ENCODE measurements around the gene LDB1.

LDB1 gene, protein sequence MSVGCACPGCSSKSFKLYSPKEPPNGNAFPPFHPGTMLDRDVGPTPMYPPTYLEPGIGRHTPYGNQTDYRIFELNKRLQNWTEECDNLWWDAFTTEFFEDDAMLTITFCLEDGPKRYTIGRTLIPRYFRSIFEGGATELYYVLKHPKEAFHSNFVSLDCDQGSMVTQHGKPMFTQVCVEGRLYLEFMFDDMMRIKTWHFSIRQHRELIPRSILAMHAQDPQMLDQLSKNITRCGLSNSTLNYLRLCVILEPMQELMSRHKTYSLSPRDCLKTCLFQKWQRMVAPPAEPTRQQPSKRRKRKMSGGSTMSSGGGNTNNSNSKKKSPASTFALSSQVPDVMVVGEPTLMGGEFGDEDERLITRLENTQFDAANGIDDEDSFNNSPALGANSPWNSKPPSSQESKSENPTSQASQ

DNA sequence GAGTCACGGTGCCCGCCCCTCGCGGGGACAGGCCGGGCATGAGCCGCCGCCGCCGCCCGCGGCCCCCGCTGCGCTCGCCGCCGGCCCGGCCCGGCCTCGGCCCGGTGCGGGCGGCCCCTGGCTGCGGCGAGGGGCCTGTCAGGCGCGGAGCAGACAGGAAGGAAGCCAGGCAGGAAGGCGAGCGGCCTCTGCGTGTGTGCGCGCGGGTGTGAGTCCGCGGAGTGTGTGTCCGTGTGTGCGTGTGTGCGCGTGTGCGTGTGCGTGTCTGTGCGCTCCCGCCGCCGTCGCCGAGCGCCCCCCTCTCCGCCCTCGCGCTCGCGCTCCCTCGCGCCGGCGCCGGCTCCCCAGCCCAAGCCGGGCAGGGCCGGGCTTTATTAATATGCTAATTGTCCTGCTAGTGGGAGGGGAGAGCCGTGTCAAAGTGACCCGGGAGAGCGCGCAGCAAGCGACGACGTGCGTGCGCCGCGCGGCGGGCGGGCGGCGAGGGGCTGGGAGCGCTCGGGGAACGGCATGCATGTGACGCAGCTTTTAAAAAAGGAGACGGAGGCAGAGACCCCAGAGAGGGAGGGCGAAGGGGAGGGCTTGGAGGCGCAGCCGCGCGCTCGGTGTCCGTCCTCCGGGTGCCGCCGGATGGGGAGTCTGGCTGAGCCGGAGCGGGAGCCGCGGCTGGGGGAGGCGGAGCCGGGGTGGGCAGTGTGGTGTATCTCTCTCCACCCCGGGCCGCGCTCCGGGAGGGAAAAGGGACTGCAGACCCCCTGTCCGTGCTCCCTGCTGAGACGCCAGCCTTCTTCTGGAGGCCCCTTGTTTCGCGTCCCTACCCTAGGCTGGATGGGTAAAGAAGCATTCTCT, at the start of gene LDB1:
Gene LDB1, minus strand, starts transcription at position 227 of the 849 bp plus-strand sequence. CDS start 258 bp downstream, outside the sequence.
- no peaks in the 10 kb centered on the region for H3K36me3 ChIP-seq (ENCODE audit: control insufficient read depth, insufficient read depth, low read length, severe bottlenecking)
- peak; percentile 85 for DNase-seq (ENCODE audit: low read depth)

DNA sequence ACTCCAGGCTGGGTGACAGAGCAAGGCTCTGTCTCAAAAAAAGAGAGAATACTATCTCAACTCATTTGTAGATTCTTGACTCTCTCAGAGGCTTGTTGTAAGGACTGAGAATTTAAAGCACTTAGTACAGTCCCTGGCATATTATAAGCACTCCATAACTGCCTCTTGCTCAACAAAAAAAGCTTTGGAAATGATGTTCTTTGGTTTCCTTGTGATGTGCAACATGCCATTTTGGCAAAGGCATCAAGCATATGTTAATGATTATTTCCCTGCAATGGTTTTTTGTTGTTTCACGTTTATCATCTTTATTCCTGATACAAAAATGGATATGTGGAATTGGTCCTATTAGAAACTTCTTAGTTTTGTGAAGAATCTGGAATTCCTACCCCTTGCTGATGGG, 47.7 kb upstream of the LDB1 start:
- Histone ChIP-seq H3K36me3 (ENCODE audit: control insufficient read depth, insufficient read depth, low read length, severe bottlenecking) (peaks cover 14% of the 10 kb centered on the region), H3K27me3 (replicated peaks; ENCODE audit: control insufficient read depth, insufficient read depth, low read length) (no peaks in the 10 kb centered on the region), H3K4me1 (ENCODE audit: control insufficient read depth, insufficient read depth, low read length) (peaks cover 14% of the 10 kb centered on the region), H3K9ac (ENCODE audit: low read length) (no peak overlapping the region), H3K9me3 (ENCODE audit: control insufficient read depth, low read length) (no peaks in the 10 kb centered on the region), H3K4me3 (ENCODE audit: low read length) (no peak overlapping the region)
- DNase-seq (ENCODE audit: low read depth), result peak; percentile 79

More for the DNA sequence above, at the start of gene LDB1:
- Histone ChIP-seq H3K4me3 (ENCODE audit: low read length) (peak within 1 kb of the TSS; percentile 91), H3K4me1 (ENCODE audit: control insufficient read depth, insufficient read depth, low read length) (peaks cover 52% of the 10 kb centered on the region), H3K27me3 (replicated peaks; ENCODE audit: control insufficient read depth, insufficient read depth, low read length) (no peaks in the 10 kb centered on the region), H3K9ac (ENCODE audit: low read length) (peak within 1 kb of the TSS; percentile 98), H3K9me3 (ENCODE audit: control insufficient read depth, low read length) (no peaks in the 10 kb centered on the region)

DNA sequence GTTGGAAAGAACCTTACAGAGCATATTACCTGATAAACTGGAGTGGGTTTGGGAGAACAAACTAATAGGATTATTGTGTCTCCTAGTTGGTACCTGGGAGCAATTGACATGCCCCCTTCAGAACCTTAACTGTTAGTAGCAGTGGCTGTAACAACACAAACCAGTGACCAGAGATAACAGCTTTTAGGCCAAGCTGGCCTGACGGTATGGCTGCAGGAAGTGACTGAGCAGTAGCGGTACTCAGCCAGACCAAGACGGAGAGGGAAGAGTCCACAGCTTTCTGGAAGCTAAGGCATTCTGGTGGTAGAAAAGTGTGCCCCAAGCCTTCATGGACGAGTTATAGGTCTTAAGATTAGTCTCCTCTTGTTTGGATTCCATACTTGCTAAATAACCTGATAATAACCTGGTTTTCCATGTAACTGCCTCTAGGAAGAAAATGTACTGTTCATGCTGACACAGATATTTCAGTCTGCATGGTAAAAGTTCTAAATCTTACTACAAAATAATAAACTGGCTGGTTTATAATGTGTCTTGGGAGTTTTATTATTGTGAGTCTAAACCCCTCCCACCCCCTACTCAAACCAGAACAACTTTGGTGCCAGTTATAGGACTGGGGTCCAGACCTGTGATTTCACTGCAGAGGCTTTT, 43.3 kb upstream of the LDB1 start:
- H3K9me3 ChIP-seq (ENCODE audit: control insufficient read depth, low read length), result no peaks in the 10 kb centered on the region
- no peak overlapping the region for H3K9ac ChIP-seq (ENCODE audit: low read length)
- H3K27me3 ChIP-seq (replicated peaks; ENCODE audit: control insufficient read depth, insufficient read depth, low read length), result no peaks in the 10 kb centered on the region
- no peak overlapping the region for H3K4me3 ChIP-seq (ENCODE audit: low read length)
- peaks cover 58% of the 10 kb centered on the region for H3K36me3 ChIP-seq (ENCODE audit: control insufficient read depth, insufficient read depth, low read length, severe bottlenecking)
- no peak for DNase-seq (ENCODE audit: low read depth)
- peaks cover 17% of the 10 kb centered on the region for H3K4me1 ChIP-seq (ENCODE audit: control insufficient read depth, insufficient read depth, low read length)

DNA sequence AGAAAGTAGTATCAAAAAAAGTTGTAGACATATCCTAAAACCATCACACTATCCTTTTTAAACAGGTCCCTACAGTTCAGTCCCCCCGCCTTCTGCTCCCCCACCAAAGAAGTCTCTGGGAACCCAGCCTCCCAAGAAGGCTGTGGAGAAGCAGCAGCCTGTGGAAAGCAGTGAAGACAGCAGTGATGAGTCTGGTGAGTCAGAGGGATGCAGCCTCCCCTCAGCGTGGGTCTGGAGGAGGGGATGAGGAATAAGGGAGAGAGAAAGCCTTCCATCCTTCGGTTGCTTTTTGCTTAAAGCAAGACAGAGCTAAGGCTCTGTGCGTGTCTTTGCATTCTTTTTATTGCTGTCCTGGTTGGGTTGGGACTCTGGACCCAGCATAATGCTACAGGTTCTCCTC, 39.7 kb upstream of the LDB1 start:
- Histone ChIP-seq H3K27me3 (replicated peaks; ENCODE audit: control insufficient read depth, insufficient read depth, low read length) (no peaks in the 10 kb centered on the region), H3K4me1 (ENCODE audit: control insufficient read depth, insufficient read depth, low read length) (peaks cover 8% of the 10 kb centered on the region), H3K36me3 (ENCODE audit: control insufficient read depth, insufficient read depth, low read length, severe bottlenecking) (peaks cover 91% of the 10 kb centered on the region), H3K4me3 (ENCODE audit: low read length) (no peak overlapping the region), H3K9ac (ENCODE audit: low read length) (peak overlapping the region; percentile 7), H3K9me3 (ENCODE audit: control insufficient read depth, low read length) (no peaks in the 10 kb centered on the region)
- DNase-seq (ENCODE audit: low read depth), result no peak

DNA sequence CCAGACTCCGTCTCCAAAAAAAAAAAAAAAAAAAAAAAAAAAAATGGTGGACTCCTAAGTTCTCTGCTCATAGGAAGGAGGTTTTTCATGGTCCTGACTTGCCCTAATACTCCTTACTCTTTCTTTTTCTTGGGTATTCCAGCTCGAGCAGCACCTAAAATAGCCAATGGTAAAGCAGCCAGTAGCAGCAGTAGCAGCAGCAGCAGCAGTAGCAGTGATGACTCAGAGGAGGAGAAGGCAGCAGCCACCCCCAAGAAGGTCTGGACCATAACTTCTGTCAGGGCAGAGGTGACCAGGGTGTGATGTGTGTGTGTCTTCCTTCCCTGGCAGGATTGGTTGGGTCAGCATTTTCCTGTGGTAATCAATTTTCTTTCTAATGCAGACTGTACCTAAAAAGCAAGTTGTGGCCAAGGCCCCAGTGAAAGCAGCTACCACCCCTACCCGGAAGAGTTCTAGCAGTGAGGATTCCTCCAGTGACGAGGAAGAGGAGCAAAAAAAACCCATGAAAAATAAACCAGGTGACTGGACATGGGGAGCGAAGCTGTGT, 39.0 kb upstream of the LDB1 start:
- Histone ChIP-seq H3K36me3 (ENCODE audit: control insufficient read depth, insufficient read depth, low read length, severe bottlenecking) (peaks cover 94% of the 10 kb centered on the region), H3K4me1 (ENCODE audit: control insufficient read depth, insufficient read depth, low read length) (peaks cover 14% of the 10 kb centered on the region), H3K9ac (ENCODE audit: low read length) (peak overlapping the region; percentile 7), H3K27me3 (replicated peaks; ENCODE audit: control insufficient read depth, insufficient read depth, low read length) (no peaks in the 10 kb centered on the region), H3K9me3 (ENCODE audit: control insufficient read depth, low read length) (no peaks in the 10 kb centered on the region), H3K4me3 (ENCODE audit: low read length) (no peak overlapping the region)
- DNase-seq (ENCODE audit: low read depth), result no peak

DNA sequence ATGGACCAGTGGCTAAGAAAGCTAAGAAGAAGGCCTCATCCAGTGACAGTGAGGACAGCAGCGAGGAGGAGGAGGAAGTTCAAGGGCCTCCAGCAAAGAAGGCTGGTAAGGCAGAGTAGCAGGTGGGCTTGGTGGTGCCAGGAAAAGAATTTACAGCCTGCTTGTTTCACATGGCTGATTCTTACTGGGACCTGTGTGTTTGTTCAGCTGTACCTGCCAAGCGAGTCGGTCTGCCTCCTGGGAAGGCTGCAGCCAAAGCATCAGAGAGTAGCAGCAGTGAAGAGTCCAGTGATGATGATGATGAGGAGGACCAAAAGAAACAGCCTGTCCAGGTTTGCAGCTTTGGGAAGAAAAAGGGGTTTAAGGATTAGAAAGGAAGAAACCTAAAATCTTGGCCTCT, 37.1 kb upstream of the LDB1 start:
- DNase-seq (ENCODE audit: low read depth), result no peak
- Histone ChIP-seq H3K4me3 (ENCODE audit: low read length) (no peak overlapping the region), H3K36me3 (ENCODE audit: control insufficient read depth, insufficient read depth, low read length, severe bottlenecking) (peaks cover 75% of the 10 kb centered on the region), H3K4me1 (ENCODE audit: control insufficient read depth, insufficient read depth, low read length) (peaks cover 26% of the 10 kb centered on the region), H3K27me3 (replicated peaks; ENCODE audit: control insufficient read depth, insufficient read depth, low read length) (no peaks in the 10 kb centered on the region), H3K9ac (ENCODE audit: low read length) (no peak overlapping the region), H3K9me3 (ENCODE audit: control insufficient read depth, low read length) (no peaks in the 10 kb centered on the region)

DNA sequence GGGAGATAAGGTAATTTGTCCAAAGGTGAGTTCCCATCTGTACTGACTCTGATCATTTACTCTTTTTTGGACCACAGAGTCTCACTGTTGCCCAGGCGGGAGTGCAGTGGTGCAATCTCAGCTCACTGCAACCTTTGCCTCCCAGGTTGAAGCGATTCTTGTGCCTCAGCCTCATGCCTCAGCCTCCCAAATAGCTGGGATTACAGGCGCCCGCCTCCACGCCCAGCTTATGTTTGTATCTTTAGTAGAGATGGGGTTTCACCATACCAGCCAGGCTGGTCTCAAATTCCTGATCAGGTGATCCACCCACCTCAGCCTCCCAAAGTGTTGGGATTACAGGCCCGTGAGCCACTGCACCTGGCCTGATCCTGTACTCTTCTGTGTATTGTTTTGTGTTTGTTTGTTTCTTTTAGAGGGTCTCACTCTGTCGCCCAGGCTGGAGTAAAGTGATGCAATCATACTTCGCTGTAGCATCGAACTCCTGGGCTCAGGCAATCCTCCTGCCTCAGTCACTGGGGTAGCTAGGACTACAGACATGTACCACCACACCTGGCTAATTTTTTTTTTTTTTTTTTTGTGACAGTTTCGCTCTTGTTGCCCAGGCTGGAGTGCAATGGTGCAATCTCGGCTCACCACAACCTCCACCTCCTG, 34.4 kb upstream of the LDB1 start:
- peaks cover 59% of the 10 kb centered on the region for H3K36me3 ChIP-seq (ENCODE audit: control insufficient read depth, insufficient read depth, low read length, severe bottlenecking)
- no peak overlapping the region for H3K4me3 ChIP-seq (ENCODE audit: low read length)
- no peak for DNase-seq (ENCODE audit: low read depth)
- no peaks in the 10 kb centered on the region for H3K27me3 ChIP-seq (replicated peaks; ENCODE audit: control insufficient read depth, insufficient read depth, low read length)
- H3K9me3 ChIP-seq (ENCODE audit: control insufficient read depth, low read length), result no peaks in the 10 kb centered on the region
- no peak overlapping the region for H3K9ac ChIP-seq (ENCODE audit: low read length)
- peaks cover 33% of the 10 kb centered on the region for H3K4me1 ChIP-seq (ENCODE audit: control insufficient read depth, insufficient read depth, low read length)

DNA sequence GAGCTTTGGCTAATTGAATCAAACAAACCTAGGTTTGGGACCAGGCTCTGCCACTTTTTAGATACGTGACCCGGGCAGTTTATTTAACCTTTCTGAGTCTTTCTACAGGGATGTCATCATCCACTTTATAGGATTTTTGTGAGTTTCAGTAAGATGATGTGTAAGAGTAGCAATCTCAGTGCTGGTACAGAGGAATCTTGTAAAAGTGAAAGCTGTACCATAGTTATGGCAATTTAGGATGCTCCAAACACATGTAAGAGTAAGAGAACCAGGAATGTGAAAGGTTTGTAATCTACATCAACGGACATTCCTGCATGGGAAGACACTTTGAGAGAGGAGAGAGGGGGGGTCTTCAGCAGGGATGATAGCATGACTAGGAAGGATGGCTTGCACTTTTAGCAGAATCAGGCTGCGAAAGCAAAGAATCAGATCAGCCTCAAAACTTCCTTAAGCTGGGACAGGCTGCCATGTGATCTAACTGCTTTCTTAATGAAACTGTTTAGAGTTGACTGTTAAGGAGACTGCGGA, 33.0 kb upstream of the LDB1 start:
- Histone ChIP-seq H3K27me3 (replicated peaks; ENCODE audit: control insufficient read depth, insufficient read depth, low read length) (no peaks in the 10 kb centered on the region), H3K9ac (ENCODE audit: low read length) (peak overlapping the region; percentile 97), H3K4me3 (ENCODE audit: low read length) (peak overlapping the region; percentile 99), H3K4me1 (ENCODE audit: control insufficient read depth, insufficient read depth, low read length) (peaks cover 27% of the 10 kb centered on the region), H3K36me3 (ENCODE audit: control insufficient read depth, insufficient read depth, low read length, severe bottlenecking) (peaks cover 59% of the 10 kb centered on the region), H3K9me3 (ENCODE audit: control insufficient read depth, low read length) (no peaks in the 10 kb centered on the region)
- DNase-seq (ENCODE audit: low read depth), result peak; percentile 43

DNA sequence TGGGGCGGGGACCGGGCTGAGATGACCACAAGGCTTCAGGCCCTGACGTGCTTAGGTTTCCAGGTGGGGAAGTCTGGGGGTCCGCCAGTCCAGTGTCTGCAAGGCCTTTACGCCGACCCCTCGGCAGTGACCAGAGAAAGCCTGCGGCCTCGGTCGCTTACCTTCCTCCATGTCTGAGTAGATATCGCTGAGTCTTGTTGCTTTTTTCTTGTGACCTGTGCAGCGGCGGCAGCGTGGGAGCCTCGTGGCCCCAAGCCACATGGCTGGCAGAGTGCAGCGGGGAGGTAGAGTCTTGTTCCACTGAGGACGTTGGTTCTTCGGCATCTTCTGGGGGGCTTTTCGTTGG, 32.4 kb upstream of the LDB1 start:
- Histone ChIP-seq H3K27me3 (replicated peaks; ENCODE audit: control insufficient read depth, insufficient read depth, low read length) (no peaks in the 10 kb centered on the region), H3K9ac (ENCODE audit: low read length) (peak overlapping the region; percentile 97), H3K4me3 (ENCODE audit: low read length) (peak overlapping the region; percentile 99), H3K9me3 (ENCODE audit: control insufficient read depth, low read length) (no peaks in the 10 kb centered on the region), H3K36me3 (ENCODE audit: control insufficient read depth, insufficient read depth, low read length, severe bottlenecking) (peaks cover 59% of the 10 kb centered on the region), H3K4me1 (ENCODE audit: control insufficient read depth, insufficient read depth, low read length) (peaks cover 27% of the 10 kb centered on the region)
- peak; percentile 61 for DNase-seq (ENCODE audit: low read depth)

DNA sequence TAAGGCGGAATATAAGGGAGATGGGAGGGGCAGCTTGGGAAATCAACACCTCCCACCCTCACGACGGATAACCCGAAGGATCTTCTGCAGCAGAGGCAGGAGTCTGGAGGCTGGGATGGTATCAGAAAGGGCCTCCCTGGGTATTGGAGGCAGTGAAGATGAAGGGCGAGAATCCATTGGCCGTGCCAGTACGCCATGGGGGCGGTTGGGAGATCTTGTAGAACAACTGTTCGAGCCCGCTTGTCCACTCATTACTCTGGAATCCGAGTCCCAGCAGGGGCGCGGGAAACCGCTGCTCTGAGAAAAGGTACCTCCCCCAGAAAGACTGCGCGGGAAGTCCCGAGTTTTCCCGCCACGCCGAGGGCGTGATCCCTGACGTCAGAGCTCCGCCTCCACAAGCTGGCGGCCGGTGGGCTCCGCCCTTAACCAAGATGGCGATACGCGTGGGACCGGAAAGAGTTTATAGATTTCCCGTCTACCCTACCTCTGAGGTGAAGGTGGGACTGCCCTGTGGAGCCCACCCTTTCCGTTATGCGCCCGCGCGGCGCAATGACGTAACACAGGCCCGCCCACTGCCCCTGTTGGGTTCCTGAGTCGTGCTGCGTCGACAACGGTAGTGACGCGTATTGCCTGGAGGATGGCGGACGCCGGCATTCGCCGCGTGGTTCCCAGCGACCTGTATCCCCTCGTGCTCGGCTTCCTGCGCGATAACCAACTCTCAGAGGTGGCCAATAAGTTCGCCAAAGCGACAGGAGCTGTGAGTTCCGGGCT, 31.8 kb upstream of the LDB1 start, which contains the start of gene NOLC1:
Gene NOLC1, plus strand, starts transcription at position 616 of the 771 bp plus-strand sequence. Its CDS starts 22 bp downstream, at position 638.
- peak; percentile 97 for DNase-seq (ENCODE audit: low read depth)
- peak within 1 kb of the TSS; percentile 97 for H3K9ac ChIP-seq (ENCODE audit: low read length)
- peaks cover 27% of the 10 kb centered on the region for H3K4me1 ChIP-seq (ENCODE audit: control insufficient read depth, insufficient read depth, low read length)
- H3K9me3 ChIP-seq (ENCODE audit: control insufficient read depth, low read length), result no peaks in the 10 kb centered on the region
- peak within 1 kb of the TSS; percentile 99 for H3K4me3 ChIP-seq (ENCODE audit: low read length)
- H3K27me3 ChIP-seq (replicated peaks; ENCODE audit: control insufficient read depth, insufficient read depth, low read length), result no peaks in the 10 kb centered on the region
- H3K36me3 ChIP-seq (ENCODE audit: control insufficient read depth, insufficient read depth, low read length, severe bottlenecking), result peaks cover 59% of the 10 kb centered on the region
